Thyroid gland (tissue), 4 donors: ENCODE data around the gene RASGRF1.

Experiments used
- POLR2A ChIP-seq, 2 donors: fragments of 450-650 bp; IDR thresholded peaks; one replicate each; pipeline ENCODE4 v1.6.1; 2017; ENCODE audit warnings: antibody characterized with exemption in 2 of 2, mild to moderate bottlenecking in 2 of 2, moderate library complexity in 1 of 2
- TF ChIP-seq, protein P1 (sequence below), 6 experiments: fragments of 200-600 bp in 3 of 6; fragments of 450-650 bp in 3 of 6; sonication (generic) in 3 of 6; IDR thresholded peaks; one replicate each; pipeline ENCODE4 v1.5.1; 2016 to 2019; ENCODE audit warnings: antibody characterized with exemption in 6 of 6, mild to moderate bottlenecking in 2 of 6, inconsistent platforms in 1 of 6, moderate library complexity in 1 of 6

GRCh38 chr15:78990278-78990677, 100.3 kb downstream of the RASGRF1 start:
- TF ChIP-seq POLR2A (IDR thresholded peaks at IDR 0.05) = no peak
- TF ChIP-seq, protein P1, sequence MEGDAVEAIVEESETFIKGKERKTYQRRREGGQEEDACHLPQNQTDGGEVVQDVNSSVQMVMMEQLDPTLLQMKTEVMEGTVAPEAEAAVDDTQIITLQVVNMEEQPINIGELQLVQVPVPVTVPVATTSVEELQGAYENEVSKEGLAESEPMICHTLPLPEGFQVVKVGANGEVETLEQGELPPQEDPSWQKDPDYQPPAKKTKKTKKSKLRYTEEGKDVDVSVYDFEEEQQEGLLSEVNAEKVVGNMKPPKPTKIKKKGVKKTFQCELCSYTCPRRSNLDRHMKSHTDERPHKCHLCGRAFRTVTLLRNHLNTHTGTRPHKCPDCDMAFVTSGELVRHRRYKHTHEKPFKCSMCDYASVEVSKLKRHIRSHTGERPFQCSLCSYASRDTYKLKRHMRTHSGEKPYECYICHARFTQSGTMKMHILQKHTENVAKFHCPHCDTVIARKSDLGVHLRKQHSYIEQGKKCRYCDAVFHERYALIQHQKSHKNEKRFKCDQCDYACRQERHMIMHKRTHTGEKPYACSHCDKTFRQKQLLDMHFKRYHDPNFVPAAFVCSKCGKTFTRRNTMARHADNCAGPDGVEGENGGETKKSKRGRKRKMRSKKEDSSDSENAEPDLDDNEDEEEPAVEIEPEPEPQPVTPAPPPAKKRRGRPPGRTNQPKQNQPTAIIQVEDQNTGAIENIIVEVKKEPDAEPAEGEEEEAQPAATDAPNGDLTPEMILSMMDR (IDR thresholded peaks at IDR 0.05) = no peak
